ENCODE data around the gene MSRB1. TPM values are rescaled to one million over a fixed set of nuclear protein-coding genes. Genes with fewer than 3 reads are reported as not detected.

Gene MSRB1
- total and polyA plus RNA-seq, 9 donors, result 6.7 to 31.1 (median 21.9) TPM

GRCh38 chr16:1946495-1947368, 3.7 kb upstream of the MSRB1 start:
- no peaks in the 10 kb centered on the region for H3K9me3 ChIP-seq
- H3K27me3 ChIP-seq, result no peaks in the 10 kb centered on the region
- H3K4me3 ChIP-seq, result no peak overlapping the region
- H3K4me1 ChIP-seq (ENCODE audit: insufficient read depth), result peaks cover 4% of the 10 kb centered on the region
- TF ChIP-seq POLR2A (IDR thresholded peaks at IDR 0.05) (no peak), EP300 (IDR thresholded peaks at IDR 0.05) (no peak), CTCF (IDR thresholded peaks at IDR 0.05) (no peak)
- no peaks in the 10 kb centered on the region for H3K36me3 ChIP-seq
- WGBS, 3 donors, result 84 to 88% (median 84%) methylated on average over 34 to 38 of the region's 38 CpGs
- intact Hi-C loops (cut with DNase I), result no loop called here
- H3K27ac ChIP-seq, result no peak overlapping the region
- no peak for DNase-seq

DNA sequence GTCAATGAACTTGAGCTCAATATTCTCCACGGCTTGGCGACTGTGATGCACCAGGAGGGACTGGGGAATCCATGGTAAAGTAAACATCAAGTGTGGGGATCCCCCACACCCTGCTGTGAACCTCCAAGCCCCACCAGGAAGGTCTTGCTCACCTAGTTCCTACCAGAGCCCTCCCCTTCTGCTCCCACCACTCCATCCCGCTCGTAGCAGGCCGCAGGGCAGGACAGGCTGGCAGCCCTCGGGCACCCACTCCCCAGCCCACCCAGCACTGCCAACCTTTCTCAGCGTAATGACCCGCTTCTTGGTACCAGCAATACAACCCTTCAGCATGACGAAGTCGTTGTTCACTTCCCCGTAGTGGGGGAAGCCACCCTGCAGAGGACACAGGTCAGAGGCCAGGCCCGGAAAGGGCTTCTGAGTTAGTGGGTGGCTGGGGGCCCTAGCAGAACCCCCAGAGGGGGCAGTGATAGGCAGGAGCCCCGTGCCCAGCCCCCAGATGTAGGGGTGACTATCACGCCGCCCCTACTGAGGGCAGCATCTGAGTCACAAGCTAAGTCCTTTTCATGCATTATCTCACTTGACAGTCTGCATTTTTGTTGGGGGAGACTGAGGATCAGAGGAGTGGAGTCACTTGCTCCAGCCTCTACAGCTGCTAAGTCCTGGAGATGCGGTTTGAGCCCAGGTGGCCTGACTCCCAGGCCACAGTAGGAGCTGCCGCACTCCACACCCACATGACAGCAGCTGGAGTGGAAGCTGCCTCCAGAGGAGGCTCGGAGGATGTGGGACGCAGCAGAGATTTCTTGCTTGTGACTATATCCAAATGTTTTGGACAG, 2.8 kb upstream of the MSRB1 start:
- no peaks in the 10 kb centered on the region for H3K27me3 ChIP-seq
- H3K9me3 ChIP-seq, result no peaks in the 10 kb centered on the region
- no peak overlapping the region for H3K27ac ChIP-seq
- intact Hi-C loops (cut with DNase I), result no loop called here
- no peak for TF ChIP-seq EP300 (IDR thresholded peaks at IDR 0.05)
- TF ChIP-seq CTCF (IDR thresholded peaks at IDR 0.05), result no peak
- no peak for TF ChIP-seq POLR2A (IDR thresholded peaks at IDR 0.05)
- no peak overlapping the region for H3K4me3 ChIP-seq
- no peaks in the 10 kb centered on the region for H3K36me3 ChIP-seq
- WGBS, 3 donors, result 82 to 86% (median 85%) methylated on average over 19 of the region's 19 CpGs
- H3K4me1 ChIP-seq (ENCODE audit: insufficient read depth), result peaks cover 4% of the 10 kb centered on the region
- DNase-seq, result no peak

- WGBS, 3 donors, result 91 to 93% (median 92%) methylated on average over 21 of the region's 21 CpGs
- peaks cover 4% of the 10 kb centered on the region for H3K4me1 ChIP-seq (ENCODE audit: insufficient read depth)
- TF ChIP-seq POLR2A (IDR thresholded peaks at IDR 0.05) (no peak), EP300 (IDR thresholded peaks at IDR 0.05) (no peak), CTCF (IDR thresholded peaks at IDR 0.05) (no peak)
- H3K36me3 ChIP-seq, result no peaks in the 10 kb centered on the region
- H3K27ac ChIP-seq, result no peak overlapping the region
- H3K4me3 ChIP-seq, result no peak overlapping the region
- H3K9me3 ChIP-seq, result no peaks in the 10 kb centered on the region
- no peak for DNase-seq
- no peaks in the 10 kb centered on the region for H3K27me3 ChIP-seq
- intact Hi-C loops (cut with DNase I), result no loop called here
These were observed 1.7 kb upstream of the MSRB1 start for GRCh38 chr16:1944612-1945199.

GRCh38 chr16:1942047-1942809, 771 bp downstream of the MSRB1 start:
- Histone ChIP-seq H3K4me1 (ENCODE audit: insufficient read depth) (peaks cover 4% of the 10 kb centered on the region), H3K27me3 (no peaks in the 10 kb centered on the region), H3K36me3 (no peaks in the 10 kb centered on the region), H3K9me3 (no peaks in the 10 kb centered on the region), H3K27ac (peak overlapping the region in 1 of 2 donors; percentile 15), H3K4me3 (peak overlapping the region; percentile 68)
- intact Hi-C loops (cut with DNase I), result no loop called here
- no peak for TF ChIP-seq CTCF (IDR thresholded peaks at IDR 0.05)
- no peak for TF ChIP-seq EP300 (IDR thresholded peaks at IDR 0.05)
- TF ChIP-seq POLR2A (IDR thresholded peaks at IDR 0.05), result no peak
- peak in 1 of 5 donors; percentile 46 for DNase-seq
- WGBS, 3 donors, result 17 to 24% (median 17%) methylated on average over 9 to 17 of the region's 17 CpGs

Data from ovary (tissue), 9 donors.